Measurements from ENCODE around the gene RNU1-1. TPM values are rescaled to one million over a fixed set of nuclear protein-coding genes. Genes with fewer than 3 reads are reported as not detected.
"Not testable (repeated sequence)": the region's sequence is repeated elsewhere in the genome, so short reads cannot be mapped to it uniquely, and the experiment has no call there.

Gene RNU1-1
- polyA plus RNA-seq, 1 donor from 2014 or later: not detected

- Histone ChIP-seq H3K9me3 (ENCODE audit: low read length) (no peaks in the 10 kb centered on the region), H3K9ac (ENCODE audit: low read length) (no peak overlapping the region), H3K9me2 (ENCODE audit: insufficient read depth, low read length) (no peaks in the 10 kb centered on the region), H3F3A (ENCODE audit: insufficient read depth, low read length, poor library complexity, severe bottlenecking) (no peaks in the 10 kb centered on the region), H3K27ac (ENCODE audit: low read length) (no peak overlapping the region), H3K36me3 (ENCODE audit: insufficient read depth, low read length) (no peaks in the 10 kb centered on the region), H4K20me1 (ENCODE audit: insufficient read depth) (no peaks in the 10 kb centered on the region), H3K4me3 (ENCODE audit: low read length) (no peak overlapping the region), H3K79me2 (replicated peaks; ENCODE audit: insufficient read depth, low read length) (no peaks in the 10 kb centered on the region), H3K27me3 (ENCODE audit: insufficient read depth, low read depth, low read length) (no peaks in the 10 kb centered on the region), H2AFZ (ENCODE audit: low read depth, low read length) (no peak overlapping the region), H3K4me2 (ENCODE audit: low read length) (no peak overlapping the region)
- no peak for TF ChIP-seq EZH2 (IDR thresholded peaks at IDR 0.05; ENCODE audit: borderline replicate concordance, insufficient read depth, low read length, poor library complexity, severe bottlenecking)
- TF ChIP-seq REST (IDR thresholded peaks at IDR 0.05; ENCODE audit: borderline replicate concordance): no peak
- no peak for TF ChIP-seq SMC3 (conservative IDR thresholded peaks at IDR 0.05; ENCODE audit: poor library complexity)
- no peak for TF ChIP-seq POLR2AphosphoS5 (IDR thresholded peaks at IDR 0.05)
- no peak for TF ChIP-seq EP300 (conservative IDR thresholded peaks at IDR 0.05; ENCODE audit: poor library complexity, severe bottlenecking)
- no peak for TF ChIP-seq RAD21 (conservative IDR thresholded peaks at IDR 0.05)
- TF ChIP-seq CTCF (IDR thresholded peaks at IDR 0.05; ENCODE audit: poor library complexity, severe bottlenecking): no peak
- TF ChIP-seq TAF1 (IDR thresholded peaks at IDR 0.05; ENCODE audit: low read depth): no peak
- TF ChIP-seq MXI1 (conservative IDR thresholded peaks at IDR 0.05; ENCODE audit: poor library complexity, severe bottlenecking): no peak
These were observed 10.6 kb downstream of the RNU1-1 start for GRCh38 chr1:16503494-16503893.

- H4K20me1 ChIP-seq (ENCODE audit: insufficient read depth); H3K4me3 ChIP-seq (ENCODE audit: low read length); H3K27ac ChIP-seq (ENCODE audit: low read length); H3K9me3 ChIP-seq (ENCODE audit: low read length); H2AFZ ChIP-seq (ENCODE audit: low read depth, low read length); H3K79me2 ChIP-seq (replicated peaks; ENCODE audit: insufficient read depth, low read length); H3K9ac ChIP-seq (ENCODE audit: low read length); H3K9me2 ChIP-seq (ENCODE audit: insufficient read depth, low read length); H3K36me3 ChIP-seq (ENCODE audit: insufficient read depth, low read length); H3K4me2 ChIP-seq (ENCODE audit: low read length); H3K27me3 ChIP-seq (ENCODE audit: insufficient read depth, low read depth, low read length); H3F3A ChIP-seq (ENCODE audit: insufficient read depth, low read length, poor library complexity, severe bottlenecking): not testable (repeated sequence)
These were observed 12.6 kb downstream of the RNU1-1 start for GRCh38 chr1:16501446-16501845.

GRCh38 chr1:16500975-16501374 lies 13.1 kb downstream of the RNU1-1 start:
- not testable (repeated sequence) for H3K9me2 ChIP-seq (ENCODE audit: insufficient read depth, low read length); H3K9ac ChIP-seq (ENCODE audit: low read length); H3K79me2 ChIP-seq (replicated peaks; ENCODE audit: insufficient read depth, low read length); H3K9me3 ChIP-seq (ENCODE audit: low read length); H3K4me3 ChIP-seq (ENCODE audit: low read length); H3K27me3 ChIP-seq (ENCODE audit: insufficient read depth, low read depth, low read length); H2AFZ ChIP-seq (ENCODE audit: low read depth, low read length); H3K4me2 ChIP-seq (ENCODE audit: low read length); H3F3A ChIP-seq (ENCODE audit: insufficient read depth, low read length, poor library complexity, severe bottlenecking); H3K27ac ChIP-seq (ENCODE audit: low read length); H4K20me1 ChIP-seq (ENCODE audit: insufficient read depth); H3K36me3 ChIP-seq (ENCODE audit: insufficient read depth, low read length)

GRCh38 chr1:16500466-16500865 lies 13.6 kb downstream of the RNU1-1 start:
- not testable (repeated sequence) for H4K20me1 ChIP-seq (ENCODE audit: insufficient read depth); H2AFZ ChIP-seq (ENCODE audit: low read depth, low read length); H3K9me2 ChIP-seq (ENCODE audit: insufficient read depth, low read length); H3K4me3 ChIP-seq (ENCODE audit: low read length); H3F3A ChIP-seq (ENCODE audit: insufficient read depth, low read length, poor library complexity, severe bottlenecking); H3K36me3 ChIP-seq (ENCODE audit: insufficient read depth, low read length); H3K27ac ChIP-seq (ENCODE audit: low read length); H3K27me3 ChIP-seq (ENCODE audit: insufficient read depth, low read depth, low read length); H3K9ac ChIP-seq (ENCODE audit: low read length); H3K79me2 ChIP-seq (replicated peaks; ENCODE audit: insufficient read depth, low read length); H3K9me3 ChIP-seq (ENCODE audit: low read length); H3K4me2 ChIP-seq (ENCODE audit: low read length)

Data from neural cell (in vitro differentiated cells).